ENCODE results near the gene AP1S1.
"Not testable (repeated sequence)": the region's sequence is repeated elsewhere in the genome, so short reads cannot be mapped to it uniquely, and the experiment has no call there.

Gene AP1S1
- long read RNA-seq, transcript AP1S1-201 (5 exons, 1,303 nt): major isoform, 253 of 273 reads
- long read RNA-seq, partial matches to known transcripts: 9 of 273 reads
- long read RNA-seq, other reads (novel, unspliced or antisense): 10 of 273 reads

DNA sequence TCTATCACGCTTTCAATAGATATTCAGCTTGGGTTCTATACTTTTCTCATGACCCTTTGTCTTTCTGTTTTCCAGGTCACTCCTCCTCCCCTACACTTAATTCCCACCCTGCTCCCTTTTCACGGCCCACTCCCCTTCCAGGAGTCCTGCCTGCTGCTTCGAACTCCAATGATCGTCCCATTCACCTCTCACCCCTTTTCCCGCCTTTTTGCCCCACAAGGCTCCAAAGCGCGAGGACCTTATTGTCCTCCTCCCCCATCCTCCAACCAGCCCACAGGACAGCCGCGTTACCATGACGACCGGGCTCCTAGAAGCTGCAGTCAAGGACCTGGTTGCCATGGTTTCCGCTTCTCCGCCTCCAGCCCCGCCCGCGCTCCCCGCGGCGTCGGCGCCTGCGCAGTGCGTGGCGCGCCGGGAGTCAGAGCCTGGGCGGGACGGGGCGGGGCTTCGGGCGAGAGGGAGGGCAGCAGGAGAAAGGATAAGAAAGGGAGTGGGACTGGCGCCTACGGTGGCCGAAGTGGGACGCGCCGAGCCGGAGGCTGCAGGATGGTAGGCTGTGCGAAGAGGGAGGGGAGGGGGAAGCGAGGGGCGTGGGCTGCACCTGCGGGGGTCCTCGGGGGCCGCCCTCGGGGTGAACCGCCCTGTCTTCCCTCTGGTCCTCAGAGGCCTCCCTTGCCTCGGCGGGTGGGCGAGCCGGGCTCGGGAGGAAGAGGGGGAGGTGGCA is at the start of gene AP1S1:
AP1S1 (plus strand) TSS at position 508 of the 724 bp plus-strand sequence; CDS start at position 547, 39 bp downstream.
- Histone ChIP-seq H3K4me3 (replicated peaks; ENCODE audit: insufficient read depth, low read length) (peak within 1 kb of the TSS; percentile 97), H3K27ac (replicated peaks) (peak within 1 kb of the TSS; percentile 41), H3K27me3 (ENCODE audit: insufficient read depth, poor library complexity, severe bottlenecking) (no peaks in the 10 kb centered on the region)
- TF ChIP-seq, protein P1, sequence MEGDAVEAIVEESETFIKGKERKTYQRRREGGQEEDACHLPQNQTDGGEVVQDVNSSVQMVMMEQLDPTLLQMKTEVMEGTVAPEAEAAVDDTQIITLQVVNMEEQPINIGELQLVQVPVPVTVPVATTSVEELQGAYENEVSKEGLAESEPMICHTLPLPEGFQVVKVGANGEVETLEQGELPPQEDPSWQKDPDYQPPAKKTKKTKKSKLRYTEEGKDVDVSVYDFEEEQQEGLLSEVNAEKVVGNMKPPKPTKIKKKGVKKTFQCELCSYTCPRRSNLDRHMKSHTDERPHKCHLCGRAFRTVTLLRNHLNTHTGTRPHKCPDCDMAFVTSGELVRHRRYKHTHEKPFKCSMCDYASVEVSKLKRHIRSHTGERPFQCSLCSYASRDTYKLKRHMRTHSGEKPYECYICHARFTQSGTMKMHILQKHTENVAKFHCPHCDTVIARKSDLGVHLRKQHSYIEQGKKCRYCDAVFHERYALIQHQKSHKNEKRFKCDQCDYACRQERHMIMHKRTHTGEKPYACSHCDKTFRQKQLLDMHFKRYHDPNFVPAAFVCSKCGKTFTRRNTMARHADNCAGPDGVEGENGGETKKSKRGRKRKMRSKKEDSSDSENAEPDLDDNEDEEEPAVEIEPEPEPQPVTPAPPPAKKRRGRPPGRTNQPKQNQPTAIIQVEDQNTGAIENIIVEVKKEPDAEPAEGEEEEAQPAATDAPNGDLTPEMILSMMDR (IDR thresholded peaks at IDR 0.05; ENCODE audit: insufficient read depth, low read length): no peak
- no peak for TF ChIP-seq SPI1 (IDR thresholded peaks at IDR 0.05; ENCODE audit: borderline replicate concordance, low read depth)
- TF ChIP-seq POLR2AphosphoS5 (IDR thresholded peaks at IDR 0.05; ENCODE audit: low read depth): 0 out of 2 replicates have a peak, but pooled peaks have one; percentile 24
- TF ChIP-seq GABPA (IDR thresholded peaks at IDR 0.05; ENCODE audit: low read depth): no peak
- peak; percentile 90 to 94 for DNase-seq (ENCODE audit: low read depth in 1 of 2, low spot score in 1 of 2)

DNA sequence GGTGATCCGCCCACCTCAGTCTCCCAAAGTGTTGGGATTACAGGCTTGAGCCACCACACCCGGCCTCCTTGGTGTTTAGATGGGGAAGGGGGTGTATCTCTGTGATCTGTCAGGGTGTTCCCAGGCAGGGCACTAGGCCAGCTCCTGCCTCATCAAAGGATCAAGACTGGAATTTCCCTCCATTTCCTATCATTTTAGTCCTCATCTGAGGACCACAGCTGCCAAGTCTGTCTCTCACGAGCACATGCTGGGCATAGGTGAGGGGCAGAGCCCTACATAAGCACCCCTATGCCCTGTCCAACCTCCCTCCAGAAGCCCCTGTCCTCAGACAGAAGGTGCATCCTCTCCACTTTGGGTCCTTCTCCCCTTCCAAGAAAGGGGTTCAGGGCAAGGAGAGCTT is 49.5 kb upstream of the AP1S1 start:
- TF ChIP-seq GABPA (IDR thresholded peaks at IDR 0.05; ENCODE audit: low read depth) (no peak), SPI1 (IDR thresholded peaks at IDR 0.05; ENCODE audit: borderline replicate concordance, low read depth) (no peak), POLR2AphosphoS5 (IDR thresholded peaks at IDR 0.05; ENCODE audit: low read depth) (no peak)
- TF ChIP-seq, protein P2, sequence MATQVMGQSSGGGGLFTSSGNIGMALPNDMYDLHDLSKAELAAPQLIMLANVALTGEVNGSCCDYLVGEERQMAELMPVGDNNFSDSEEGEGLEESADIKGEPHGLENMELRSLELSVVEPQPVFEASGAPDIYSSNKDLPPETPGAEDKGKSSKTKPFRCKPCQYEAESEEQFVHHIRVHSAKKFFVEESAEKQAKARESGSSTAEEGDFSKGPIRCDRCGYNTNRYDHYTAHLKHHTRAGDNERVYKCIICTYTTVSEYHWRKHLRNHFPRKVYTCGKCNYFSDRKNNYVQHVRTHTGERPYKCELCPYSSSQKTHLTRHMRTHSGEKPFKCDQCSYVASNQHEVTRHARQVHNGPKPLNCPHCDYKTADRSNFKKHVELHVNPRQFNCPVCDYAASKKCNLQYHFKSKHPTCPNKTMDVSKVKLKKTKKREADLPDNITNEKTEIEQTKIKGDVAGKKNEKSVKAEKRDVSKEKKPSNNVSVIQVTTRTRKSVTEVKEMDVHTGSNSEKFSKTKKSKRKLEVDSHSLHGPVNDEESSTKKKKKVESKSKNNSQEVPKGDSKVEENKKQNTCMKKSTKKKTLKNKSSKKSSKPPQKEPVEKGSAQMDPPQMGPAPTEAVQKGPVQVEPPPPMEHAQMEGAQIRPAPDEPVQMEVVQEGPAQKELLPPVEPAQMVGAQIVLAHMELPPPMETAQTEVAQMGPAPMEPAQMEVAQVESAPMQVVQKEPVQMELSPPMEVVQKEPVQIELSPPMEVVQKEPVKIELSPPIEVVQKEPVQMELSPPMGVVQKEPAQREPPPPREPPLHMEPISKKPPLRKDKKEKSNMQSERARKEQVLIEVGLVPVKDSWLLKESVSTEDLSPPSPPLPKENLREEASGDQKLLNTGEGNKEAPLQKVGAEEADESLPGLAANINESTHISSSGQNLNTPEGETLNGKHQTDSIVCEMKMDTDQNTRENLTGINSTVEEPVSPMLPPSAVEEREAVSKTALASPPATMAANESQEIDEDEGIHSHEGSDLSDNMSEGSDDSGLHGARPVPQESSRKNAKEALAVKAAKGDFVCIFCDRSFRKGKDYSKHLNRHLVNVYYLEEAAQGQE (IDR thresholded peaks at IDR 0.05; ENCODE audit: insufficient replicate concordance, low read depth): no peak
- TF ChIP-seq, protein P1 (IDR thresholded peaks at IDR 0.05; ENCODE audit: insufficient read depth, low read length): no peak
- Histone ChIP-seq H3K27me3 (ENCODE audit: insufficient read depth, poor library complexity, severe bottlenecking) (no peaks in the 10 kb centered on the region), H3K27ac (replicated peaks) (no peak overlapping the region), H3K4me3 (replicated peaks; ENCODE audit: insufficient read depth, low read length) (no peak overlapping the region)
- no peak for DNase-seq (ENCODE audit: low read depth in 1 of 2, low spot score in 1 of 2)

DNA sequence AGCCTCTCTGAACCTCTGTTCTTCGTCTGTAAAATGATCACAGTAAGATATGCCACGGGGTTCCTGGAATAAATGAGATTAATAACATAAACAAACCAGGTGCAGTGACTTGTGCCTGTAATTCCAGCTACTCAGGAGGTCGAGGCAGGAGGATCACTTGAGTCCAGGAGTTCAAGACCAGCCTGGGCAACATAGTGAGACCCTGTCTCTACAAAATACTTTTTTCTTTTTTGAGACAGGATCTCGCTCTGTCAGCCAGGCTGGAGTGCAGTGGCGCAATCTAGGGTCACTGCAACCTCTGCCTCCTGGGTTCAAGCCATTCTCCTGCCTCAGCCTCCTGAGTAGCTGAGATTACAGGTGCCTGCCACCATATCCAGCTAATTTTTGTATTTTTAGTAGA is 49.0 kb upstream of the AP1S1 start:
- not testable (repeated sequence) for DNase-seq (ENCODE audit: low read depth in 1 of 2, low spot score in 1 of 2); H3K27me3 ChIP-seq (ENCODE audit: insufficient read depth, poor library complexity, severe bottlenecking); H3K27ac ChIP-seq (replicated peaks); H3K4me3 ChIP-seq (replicated peaks; ENCODE audit: insufficient read depth, low read length)

DNA sequence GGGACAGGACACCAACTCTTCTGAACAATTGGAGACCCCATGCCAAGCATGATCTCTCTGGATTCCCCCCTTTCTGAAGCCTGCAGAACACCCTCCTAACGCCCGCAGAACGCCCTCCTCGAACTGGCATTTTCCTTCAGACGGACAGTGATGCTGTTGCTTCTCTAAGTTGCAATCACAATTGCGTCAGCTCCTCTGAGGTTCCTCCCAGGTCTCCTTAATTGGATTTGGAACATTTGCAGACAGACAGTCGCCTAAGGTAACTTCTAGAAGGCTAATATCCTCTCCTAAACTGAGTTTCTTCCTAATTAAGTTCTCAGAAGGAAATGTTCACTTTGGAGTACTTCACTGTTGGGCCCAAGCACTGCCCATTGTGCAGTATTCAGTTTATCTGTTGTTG is 47.9 kb upstream of the AP1S1 start:
- H3K27me3 ChIP-seq (ENCODE audit: insufficient read depth, poor library complexity, severe bottlenecking): no peaks in the 10 kb centered on the region
- 0 out of 2 replicates have a peak overlapping the region, but pooled peaks have one; percentile 1 for H3K27ac ChIP-seq (replicated peaks)
- H3K4me3 ChIP-seq (replicated peaks; ENCODE audit: insufficient read depth, low read length): no peak overlapping the region
- TF ChIP-seq GABPA (IDR thresholded peaks at IDR 0.05; ENCODE audit: low read depth): no peak
- TF ChIP-seq SPI1 (IDR thresholded peaks at IDR 0.05; ENCODE audit: borderline replicate concordance, low read depth): peak; percentile 10; the same call in 1 of the 2 replicates
- DNase-seq (ENCODE audit: low read depth in 1 of 2, low spot score in 1 of 2): peak in 1 of 2 experiments; percentile 58

DNA sequence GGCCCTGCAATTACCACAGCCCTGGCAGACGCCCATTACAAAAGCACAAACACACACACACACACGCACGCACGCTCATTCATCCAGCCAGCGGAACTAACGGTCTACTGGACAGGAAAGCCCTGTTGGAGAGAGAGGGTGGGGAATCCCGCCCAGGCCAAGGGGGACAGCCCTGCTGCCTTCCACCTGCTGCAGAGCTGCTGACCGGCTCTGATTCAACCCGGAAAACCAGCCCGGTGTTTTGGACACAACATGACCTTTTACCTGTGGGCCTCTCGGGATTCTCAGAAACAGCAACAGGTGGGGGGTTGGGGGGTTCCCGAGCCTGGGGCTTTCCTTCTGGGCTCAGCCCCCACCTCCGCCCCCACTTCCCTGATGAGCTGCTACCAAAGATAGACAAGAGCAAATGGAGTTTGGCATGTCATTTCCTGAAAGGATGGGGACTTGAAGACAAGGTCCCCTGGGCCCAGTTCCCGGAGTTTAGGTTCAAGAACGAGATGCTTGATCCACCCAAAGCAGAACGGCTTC is 45.9 kb upstream of the AP1S1 start:
- TF ChIP-seq, protein P2 (IDR thresholded peaks at IDR 0.05; ENCODE audit: insufficient replicate concordance, low read depth): no peak
- peak; percentile 1; the same call in 1 of the 2 replicates for TF ChIP-seq SPI1 (IDR thresholded peaks at IDR 0.05; ENCODE audit: borderline replicate concordance, low read depth)
- peak; percentile 82 for TF ChIP-seq POLR2AphosphoS5 (IDR thresholded peaks at IDR 0.05; ENCODE audit: low read depth)
- TF ChIP-seq, protein P1 (IDR thresholded peaks at IDR 0.05; ENCODE audit: insufficient read depth, low read length): no peak
- peak; percentile 45; the same call in 1 of the 2 replicates for TF ChIP-seq GABPA (IDR thresholded peaks at IDR 0.05; ENCODE audit: low read depth)
- Histone ChIP-seq H3K27ac (replicated peaks) (peak overlapping the region; percentile 66), H3K27me3 (ENCODE audit: insufficient read depth, poor library complexity, severe bottlenecking) (no peaks in the 10 kb centered on the region), H3K4me3 (replicated peaks; ENCODE audit: insufficient read depth, low read length) (no peak overlapping the region)
- DNase-seq (ENCODE audit: low read depth in 1 of 2, low spot score in 1 of 2): peak; percentile 78 to 96

Data from HL-60 (cell line).